WI38 (cell line): Measurements from ENCODE around the gene PLCL1.

Source experiments
- H3K4me3 ChIP-seq: 2 replicates; pipeline ENCODE4 v1.5.1; 2011; ENCODE audit warnings: low read depth, mild to moderate bottlenecking, control low read depth, low read length
- TF ChIP-seq, protein P1 (sequence below): IDR thresholded peaks from 2 replicates; pipeline ENCODE4 v1.5.1; 2012; ENCODE audit warnings: low read depth, mild to moderate bottlenecking, control low read depth, low read length

The PLCL1 gene

DNA sequence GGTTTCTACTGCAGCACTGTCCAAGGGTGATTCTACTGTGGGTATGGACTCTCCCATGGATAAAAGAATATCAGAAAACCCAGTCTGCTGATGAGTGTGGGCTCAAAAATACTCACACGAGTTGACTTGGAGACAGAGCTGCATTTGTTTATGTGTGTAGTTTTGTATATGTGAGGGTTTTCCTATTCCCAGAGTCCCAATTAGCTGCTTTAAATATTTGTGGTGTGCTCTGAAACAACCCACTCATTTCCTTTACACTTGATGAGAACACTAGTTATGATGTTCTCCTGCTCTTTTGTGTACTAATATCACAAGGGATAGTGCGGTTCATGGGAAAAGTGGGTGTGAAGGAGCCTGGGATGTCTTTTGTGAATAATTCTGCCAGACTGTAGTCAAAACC, 337.3 kb downstream of the PLCL1 start:
- TF ChIP-seq, protein P1, sequence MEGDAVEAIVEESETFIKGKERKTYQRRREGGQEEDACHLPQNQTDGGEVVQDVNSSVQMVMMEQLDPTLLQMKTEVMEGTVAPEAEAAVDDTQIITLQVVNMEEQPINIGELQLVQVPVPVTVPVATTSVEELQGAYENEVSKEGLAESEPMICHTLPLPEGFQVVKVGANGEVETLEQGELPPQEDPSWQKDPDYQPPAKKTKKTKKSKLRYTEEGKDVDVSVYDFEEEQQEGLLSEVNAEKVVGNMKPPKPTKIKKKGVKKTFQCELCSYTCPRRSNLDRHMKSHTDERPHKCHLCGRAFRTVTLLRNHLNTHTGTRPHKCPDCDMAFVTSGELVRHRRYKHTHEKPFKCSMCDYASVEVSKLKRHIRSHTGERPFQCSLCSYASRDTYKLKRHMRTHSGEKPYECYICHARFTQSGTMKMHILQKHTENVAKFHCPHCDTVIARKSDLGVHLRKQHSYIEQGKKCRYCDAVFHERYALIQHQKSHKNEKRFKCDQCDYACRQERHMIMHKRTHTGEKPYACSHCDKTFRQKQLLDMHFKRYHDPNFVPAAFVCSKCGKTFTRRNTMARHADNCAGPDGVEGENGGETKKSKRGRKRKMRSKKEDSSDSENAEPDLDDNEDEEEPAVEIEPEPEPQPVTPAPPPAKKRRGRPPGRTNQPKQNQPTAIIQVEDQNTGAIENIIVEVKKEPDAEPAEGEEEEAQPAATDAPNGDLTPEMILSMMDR, result no peak
- no peak overlapping the region for H3K4me3 ChIP-seq

DNA sequence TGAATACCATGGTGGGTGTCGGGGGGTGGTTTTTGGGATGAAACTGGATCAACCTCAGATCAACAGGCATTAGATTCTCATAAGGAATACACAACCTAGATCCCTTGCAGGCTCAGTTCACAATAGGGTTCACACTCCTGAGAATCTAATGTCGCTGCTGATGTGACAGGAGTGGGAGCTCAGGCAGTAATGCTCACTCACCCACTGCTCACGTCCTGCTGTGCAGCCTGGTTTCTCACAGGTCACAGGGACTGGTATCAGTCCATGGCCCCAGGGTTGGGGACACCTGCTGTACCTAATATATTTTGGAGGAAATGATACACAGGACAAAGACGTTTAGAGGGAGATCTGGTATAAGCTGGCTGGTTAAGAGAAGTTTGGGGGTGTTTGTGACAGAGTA, 338.8 kb downstream of the PLCL1 start:
- H3K4me3 ChIP-seq, result no peak overlapping the region
- TF ChIP-seq, protein P1, result no peak

DNA sequence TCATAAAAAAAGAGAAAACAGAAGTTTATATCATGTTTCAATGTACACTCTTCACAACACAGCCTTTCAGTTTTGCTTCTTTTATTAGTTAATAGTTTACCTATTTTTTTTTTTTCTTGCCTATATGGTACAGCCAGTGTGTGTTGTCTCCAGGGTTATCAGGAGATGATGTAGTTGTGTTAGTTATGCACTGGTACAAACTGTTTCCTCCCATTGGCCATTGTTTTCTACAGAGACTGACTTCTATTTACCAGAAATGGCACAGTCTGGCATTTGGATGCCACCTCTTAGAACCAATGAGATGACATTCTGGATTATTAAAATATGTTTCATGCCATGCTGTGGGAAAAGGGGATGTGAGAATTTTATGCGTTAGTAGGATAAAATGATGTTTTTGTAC, 339.4 kb downstream of the PLCL1 start:
- no peak overlapping the region for H3K4me3 ChIP-seq
- TF ChIP-seq, protein P1, result no peak

DNA sequence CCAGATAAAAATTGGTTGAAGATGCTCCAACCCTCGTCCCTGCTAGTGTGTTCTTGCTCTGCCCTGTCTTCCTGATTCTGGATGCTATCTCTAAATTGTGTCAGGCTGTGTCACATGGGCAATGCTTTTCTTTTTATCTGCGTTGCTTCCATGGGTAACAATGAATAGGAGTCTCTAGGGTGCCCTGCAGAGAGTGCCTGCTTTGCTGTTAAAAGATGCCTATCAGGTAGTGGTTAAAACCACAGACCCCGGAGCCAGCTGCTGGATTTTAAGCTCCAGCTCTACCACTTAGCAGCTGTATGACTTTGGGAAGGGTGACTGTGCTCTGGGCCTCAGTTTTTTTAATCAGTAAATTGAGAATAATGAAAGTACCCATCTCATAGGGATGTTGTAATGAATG, 340.3 kb downstream of the PLCL1 start:
- no peak overlapping the region for H3K4me3 ChIP-seq
- TF ChIP-seq, protein P1, result no peak

DNA sequence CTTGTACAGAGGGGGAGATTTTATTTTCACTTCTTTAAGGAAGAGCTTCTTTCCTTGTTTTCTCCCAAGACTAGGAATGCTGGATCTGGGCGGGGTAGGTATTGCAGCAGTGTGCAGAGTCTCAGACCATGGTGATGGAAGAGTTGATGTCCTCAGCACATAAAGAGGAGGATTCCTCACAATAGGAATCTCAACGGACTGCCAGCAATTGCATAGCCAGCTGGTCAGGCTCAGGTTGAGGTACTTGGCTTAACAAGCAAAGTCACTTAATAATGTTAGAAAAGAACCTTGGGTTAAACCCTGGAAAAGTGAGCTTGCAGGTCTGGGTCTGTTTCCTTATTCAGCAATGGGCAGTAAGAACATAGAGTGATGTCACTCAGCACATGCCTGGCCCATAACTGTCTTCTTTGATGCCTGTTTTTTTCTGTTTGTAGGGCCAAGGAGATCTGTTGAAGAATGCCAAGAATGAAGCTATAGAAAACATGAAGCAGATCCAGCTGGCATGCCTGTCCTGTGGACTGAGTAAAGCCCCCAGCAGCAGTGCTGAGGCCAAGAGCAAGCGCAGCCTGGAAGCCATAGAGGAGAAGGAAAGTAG, 342.1 kb downstream of the PLCL1 start:
- TF ChIP-seq, protein P1, result no peak
- no peak overlapping the region for H3K4me3 ChIP-seq

DNA sequence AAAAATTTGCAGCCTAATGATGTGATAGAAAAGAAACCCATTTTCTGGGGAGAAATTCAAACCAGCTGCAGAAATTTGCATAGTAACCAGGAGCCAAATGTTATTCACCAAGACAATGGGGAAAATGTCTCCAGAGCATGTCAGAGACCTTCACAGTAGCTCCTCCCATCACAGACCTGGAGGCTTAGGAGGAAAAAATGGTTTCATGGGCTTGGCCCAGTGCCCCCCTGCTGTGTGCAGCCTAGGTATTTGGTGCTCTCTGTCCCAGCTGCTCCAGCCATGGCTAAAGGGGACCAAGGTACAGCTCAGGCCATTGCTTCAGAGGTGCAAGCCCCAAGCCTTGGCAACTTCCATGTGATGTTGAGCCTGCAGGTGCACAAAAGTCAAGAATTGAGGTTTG, 352.9 kb downstream of the PLCL1 start:
- TF ChIP-seq, protein P1, result no peak
- H3K4me3 ChIP-seq, result no peak overlapping the region

DNA sequence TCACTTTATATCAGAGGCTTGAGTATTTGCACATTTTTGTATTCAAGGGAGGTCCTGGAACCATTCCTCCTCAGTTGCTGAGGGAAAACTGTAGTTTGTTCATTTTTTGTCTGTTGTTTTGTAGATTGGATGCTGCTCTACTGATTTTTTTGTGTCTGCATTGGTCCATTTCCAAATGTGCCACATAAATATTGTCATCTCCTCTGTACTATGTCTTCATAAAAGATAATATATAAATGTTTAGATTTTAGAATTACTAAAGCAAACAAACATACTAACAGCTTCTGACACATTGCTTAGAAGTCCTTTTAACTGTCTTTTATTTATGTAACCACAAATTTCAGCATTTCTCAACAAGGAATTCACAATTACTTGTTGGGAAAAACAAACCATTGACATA, 356.8 kb downstream of the PLCL1 start:
- TF ChIP-seq, protein P1, result no peak
- H3K4me3 ChIP-seq, result no peak overlapping the region
